Subcutaneous adipose tissue (tissue), 4 donors: ENCODE measurements around the gene FAM222B. TPM values are rescaled to one million over a fixed set of nuclear protein-coding genes. Genes with fewer than 3 reads are reported as not detected.

ENCODE experiments used
- CTCF ChIP-seq: fragments of 450-650 bp; IDR thresholded peaks from one replicate; pipeline ENCODE4 v1.5.1; 2016; ENCODE audit warnings: low read depth, mild to moderate bottlenecking, control low read depth, antibody characterized with exemption, moderate library complexity
- total RNA-seq, 4 donors: library from RNA; depleted of rRNA; stranded (reverse); fragments of >200 nt; gene quantifications; one replicate each; pipeline ENCODE4 v1.1.0, GENCODE V29; 2016

Gene FAM222B
- total RNA-seq, 4 donors from 2014 or later, result 6.6 to 30.0 (median 12.1) TPM

- no peak for TF ChIP-seq CTCF
These were observed 14.9 kb downstream of the FAM222B start for GRCh38 chr17:28827672-28828071.

- TF ChIP-seq CTCF, result no peak
These were observed 23.0 kb downstream of the FAM222B start for GRCh38 chr17:28819582-28819981.

- TF ChIP-seq CTCF, result no peak
These were observed 23.8 kb downstream of the FAM222B start for GRCh38 chr17:28818819-28819221.

GRCh38 chr17:28816540-28816939, 26.1 kb downstream of the FAM222B start:
- TF ChIP-seq CTCF, result no peak

GRCh38 chr17:28812748-28813377, 29.7 kb downstream of the FAM222B start:
- TF ChIP-seq CTCF, result no peak

- TF ChIP-seq CTCF, result no peak
These were observed 30.4 kb downstream of the FAM222B start for GRCh38 chr17:28812091-28812747.

- no peak for TF ChIP-seq CTCF
These were observed 30.9 kb downstream of the FAM222B start for GRCh38 chr17:28811651-28812090.
